ENCODE measurements around the gene OR2A42.
"Not testable (repeated sequence)": the region's sequence is repeated elsewhere in the genome, so short reads cannot be mapped to it uniquely, and the experiment has no call there.

Gene OR2A42

GRCh38 chr7:144220531-144220930 lies 18.9 kb downstream of the OR2A42 start:
- DNase-seq = not testable (repeated sequence)

- DNase-seq = not testable (repeated sequence)
These were observed 20.3 kb downstream of the OR2A42 start for GRCh38 chr7:144219149-144219548.

GRCh38 chr7:144218581-144218980 lies 20.8 kb downstream of the OR2A42 start:
- DNase-seq = not testable (repeated sequence)

DNA sequence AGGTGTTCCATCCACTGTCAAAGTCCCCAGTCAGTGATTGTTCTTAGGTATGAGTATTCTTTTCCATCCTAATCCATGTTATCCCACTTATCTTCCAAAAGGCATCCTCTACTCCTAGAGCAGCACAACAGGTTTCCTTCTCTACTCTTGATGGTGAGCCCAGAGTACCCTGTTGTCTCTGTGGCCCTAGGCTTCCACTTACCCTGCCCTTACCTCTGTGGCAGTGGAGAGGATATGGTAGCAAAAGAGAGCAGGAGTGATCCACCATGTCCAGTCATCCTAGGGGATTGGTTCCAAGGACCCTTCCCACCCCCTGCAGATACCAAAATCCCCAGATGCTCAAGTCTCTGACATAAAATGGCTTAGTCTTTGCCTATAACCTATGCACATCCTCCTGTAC lies 22.2 kb downstream of the OR2A42 start:
- DNase-seq = not testable (repeated sequence)

- DNase-seq = not testable (repeated sequence)
These were observed 34.1 kb downstream of the OR2A42 start for GRCh38 chr7:144205306-144205705.

DNA sequence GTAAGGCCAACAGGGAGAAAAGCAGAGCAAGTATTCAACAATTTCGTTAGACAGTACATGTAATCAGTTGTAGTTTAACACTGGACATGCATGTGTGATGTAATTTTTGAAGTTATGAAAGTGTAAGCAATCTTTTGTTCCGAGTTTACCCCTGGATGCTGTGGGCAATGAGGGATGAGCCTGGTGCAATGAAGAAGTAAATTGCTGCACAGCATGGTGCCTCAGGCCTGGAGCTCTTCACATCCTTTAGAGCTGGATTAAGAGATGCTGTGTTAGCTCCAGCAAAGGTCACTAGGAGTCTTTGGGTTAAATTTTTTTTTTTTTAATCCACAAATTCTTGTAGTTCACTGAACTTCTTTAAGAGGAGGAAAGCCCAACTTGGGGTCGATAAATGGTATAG lies 36.3 kb downstream of the OR2A42 start:
- not testable (repeated sequence) for DNase-seq

- DNase-seq = not testable (repeated sequence)
These were observed 37.4 kb downstream of the OR2A42 start for GRCh38 chr7:144201978-144202377.

- DNase-seq = not testable (repeated sequence)
These were observed 40.5 kb downstream of the OR2A42 start for GRCh38 chr7:144198934-144199333.

GRCh38 chr7:144195212-144195872 lies 44.1 kb downstream of the OR2A42 start, which contains the start of gene ARHGEF35:
TSS of gene ARHGEF35 (minus strand) at chr7:144195833. CDS start at chr7:144188383, 7,450 bp downstream.
- not testable (repeated sequence) for DNase-seq

DNA sequence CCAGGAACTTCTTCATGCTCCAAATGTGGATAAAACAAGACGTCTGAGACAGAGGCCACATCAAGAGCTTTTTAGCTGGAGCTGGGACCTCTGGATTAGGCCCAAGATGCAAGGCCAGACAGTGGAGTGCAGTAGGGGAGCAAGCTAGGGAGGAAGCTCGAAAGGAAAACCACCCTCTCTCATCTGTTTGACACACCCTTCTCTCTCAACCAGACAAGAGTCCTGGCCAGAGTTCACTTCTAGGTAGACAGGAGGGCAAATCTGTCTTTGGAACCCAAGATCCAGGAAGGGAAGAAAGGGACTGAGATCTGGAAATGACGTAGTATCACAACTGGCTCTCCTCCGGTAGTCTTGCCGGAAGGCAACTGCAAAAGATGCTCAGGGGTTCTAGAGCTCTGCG lies 45.0 kb downstream of the OR2A42 start:
- not testable (repeated sequence) for DNase-seq

DNA sequence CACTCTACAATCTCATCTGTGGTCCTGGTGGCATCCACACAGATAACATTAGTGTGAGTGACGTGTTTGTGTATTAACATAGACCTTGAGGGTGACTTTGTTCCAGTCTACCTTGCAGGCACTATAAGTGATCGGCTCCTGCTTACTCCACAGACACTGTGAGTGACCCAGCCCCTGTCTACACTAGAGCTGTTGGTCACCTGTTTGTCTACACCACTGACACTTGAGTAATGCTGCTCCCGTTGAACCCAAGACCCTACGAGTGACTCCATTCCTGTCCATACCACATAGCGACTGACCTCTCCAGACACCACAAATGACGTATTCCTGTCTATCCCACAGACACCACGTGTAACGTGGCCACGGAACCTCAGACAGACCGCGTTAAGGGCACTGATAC lies 45.6 kb downstream of the OR2A42 start:
- DNase-seq = not testable (repeated sequence)

DNA sequence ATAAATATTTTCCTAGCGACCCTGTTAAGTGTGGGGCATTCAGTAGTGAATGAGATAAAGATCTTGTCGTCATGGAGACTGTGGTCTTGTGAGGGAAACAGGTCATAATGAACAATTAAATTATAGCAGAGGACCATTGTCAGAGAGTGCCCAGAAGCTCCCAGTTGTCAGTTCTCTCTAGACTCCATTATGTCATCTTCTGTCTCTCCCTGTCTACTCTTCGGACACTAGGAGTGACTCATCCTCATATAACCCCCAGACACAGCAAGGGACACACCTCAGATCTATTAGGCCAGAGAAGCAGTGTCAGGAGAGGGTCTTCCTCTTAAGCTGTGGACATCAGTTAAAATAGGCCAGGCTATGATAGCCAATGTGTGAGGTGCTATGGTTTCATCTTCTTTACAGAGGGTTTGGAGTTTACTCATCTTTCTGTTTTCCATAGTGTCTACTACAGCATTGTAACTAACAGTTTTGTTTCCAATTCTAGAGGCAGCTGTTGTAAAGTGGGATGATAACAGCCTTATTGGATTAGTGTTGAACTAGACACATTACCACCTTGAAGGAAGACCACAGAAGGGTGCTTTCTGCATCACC lies 50.7 kb downstream of the OR2A42 start:
- not testable (repeated sequence) for DNase-seq

DNA sequence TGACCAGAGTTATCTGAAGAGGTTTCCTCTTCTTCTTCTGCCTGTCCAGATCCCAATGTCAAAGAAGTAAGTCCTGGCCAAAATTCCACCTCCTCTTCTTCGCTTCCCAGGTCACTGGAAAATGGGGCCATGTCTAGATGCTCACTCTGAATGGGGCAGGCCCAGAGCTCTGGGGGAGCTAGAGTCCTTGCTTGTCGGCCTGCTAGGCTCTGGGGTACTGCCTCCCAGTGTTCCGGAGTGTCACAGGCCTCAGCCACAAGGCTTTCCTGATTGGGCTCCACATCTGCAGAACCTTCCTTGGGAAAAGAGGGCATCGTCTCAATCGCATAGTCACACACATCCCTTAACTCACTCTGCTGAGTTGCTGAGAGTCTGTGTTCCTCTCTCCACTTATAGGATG lies 51.6 kb downstream of the OR2A42 start:
- not testable (repeated sequence) for DNase-seq

DNA sequence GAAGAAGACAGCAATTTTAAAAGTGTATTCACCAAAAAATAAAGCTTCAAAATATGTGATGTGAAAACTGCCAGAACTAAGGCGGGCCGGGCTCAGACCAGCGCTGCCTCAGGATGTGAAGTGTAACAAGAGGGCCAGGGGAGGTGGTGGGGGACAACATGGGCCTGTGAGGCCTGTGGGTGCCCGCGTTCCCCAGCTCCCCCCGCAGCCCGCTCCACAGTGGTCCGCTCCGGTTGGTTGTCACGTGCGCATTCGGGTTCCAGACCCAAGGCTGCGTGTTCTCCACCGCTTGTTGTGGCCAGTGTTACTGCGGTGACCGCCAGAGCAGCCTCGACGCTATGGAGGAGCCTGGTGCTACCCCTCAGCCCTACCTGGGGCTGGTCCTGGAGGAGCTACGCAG lies 56.2 kb downstream of the OR2A42 start, which contains the start of gene CTAGE4:
Gene CTAGE4, plus strand, starts transcription at position 301 of the 400 bp plus-strand sequence. Its CDS starts 38 bp downstream, at position 339.
- DNase-seq = not testable (repeated sequence)

DNA sequence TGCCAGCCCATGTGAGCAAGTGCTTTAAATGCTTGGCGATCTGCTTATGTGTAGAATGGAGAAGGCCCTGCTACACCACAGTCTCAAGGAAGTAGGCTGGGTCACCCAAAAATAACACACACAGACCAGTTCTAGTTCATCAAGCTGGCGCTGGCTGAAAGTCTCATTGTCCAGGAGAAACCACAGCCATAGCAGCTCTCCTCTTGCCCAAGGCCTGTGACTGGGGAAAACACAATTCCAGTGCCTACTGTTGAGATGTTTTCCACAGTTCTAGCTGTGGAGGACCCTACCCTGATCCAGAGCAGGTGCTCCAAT lies 60.3 kb downstream of the OR2A42 start:
- not testable (repeated sequence) for DNase-seq

GRCh38 chr7:144178380-144179164 lies 60.8 kb downstream of the OR2A42 start:
- peak; percentile 49 for DNase-seq

All from activated CD4-positive, alpha-beta T cell treated with anti-CD3 and anti-CD28 coated beads, Interleukin-10, Interleukin-2, amounts not matched to agents 100 ng/mL and 50 ng/mL, durations not matched to agents 16 hours and 8 hours (primary cell).